HFFc6 (cell line): Measurements from ENCODE around the gene ODF2. TPM values are rescaled to one million over a fixed set of nuclear protein-coding genes. Genes with fewer than 3 reads are reported as not detected.
"Not testable (repeated sequence)": the region's sequence is repeated elsewhere in the genome, so short reads cannot be mapped to it uniquely, and the experiment has no call there.

Experiments
- DNase-seq: peaks from one replicate; pipeline ENCODE4 v3.0.0-alpha.2; 2018
- H3K27ac Mint-ChIP-seq: 2 replicates; pipeline ENCODE4 v1.8.0; 2020; ENCODE audit warnings: mild to moderate bottlenecking, mixed read lengths
- H3K27me3 Mint-ChIP-seq: 2 replicates; pipeline ENCODE4 v1.8.0; 2021; ENCODE audit warnings: mild to moderate bottlenecking, moderate library complexity, mixed read lengths; ENCODE audit not compliant: insufficient read depth
- H3K36me3 Mint-ChIP-seq: 2 replicates; pipeline ENCODE4 v1.8.0; 2021; ENCODE audit warnings: low read depth, mixed read lengths
- H3K4me1 Mint-ChIP-seq: 2 replicates; pipeline ENCODE4 v1.8.0; 2020; ENCODE audit warnings: low read depth, mixed read lengths
- H3K4me3 Mint-ChIP-seq: 2 replicates; pipeline ENCODE4 v1.8.0; 2020; ENCODE audit warnings: mild to moderate bottlenecking, moderate library complexity, mixed read lengths
- H3K9me3 Mint-ChIP-seq: 2 replicates; pipeline ENCODE4 v1.8.0; 2020; ENCODE audit warnings: mild to moderate bottlenecking, mixed read lengths
- total RNA-seq, 6 experiments: library from RNA; stranded (reverse); fragmentation: NEBNext Ultra II Directional; extraction: Animal tissue kit (Norgen Biotek cat#: 25700); gene quantifications; 2 replicates in 1 of 6; 3 replicates in 5 of 6; pipeline ENCODE4 v1.2.3, GENCODE V29; 2021
- TF ChIP-seq, protein P1 (sequence below): fragments of 200-600 bp; sonication (generic); IDR thresholded peaks from 2 replicates; pipeline ENCODE4 v1.5.0; 2021; ENCODE audit warnings: antibody characterized with exemption, mild to moderate bottlenecking

ODF2 gene
- total RNA-seq, 6 experiments from 2014 or later = 29.5 to 40.8 (median 36.9) TPM

DNA sequence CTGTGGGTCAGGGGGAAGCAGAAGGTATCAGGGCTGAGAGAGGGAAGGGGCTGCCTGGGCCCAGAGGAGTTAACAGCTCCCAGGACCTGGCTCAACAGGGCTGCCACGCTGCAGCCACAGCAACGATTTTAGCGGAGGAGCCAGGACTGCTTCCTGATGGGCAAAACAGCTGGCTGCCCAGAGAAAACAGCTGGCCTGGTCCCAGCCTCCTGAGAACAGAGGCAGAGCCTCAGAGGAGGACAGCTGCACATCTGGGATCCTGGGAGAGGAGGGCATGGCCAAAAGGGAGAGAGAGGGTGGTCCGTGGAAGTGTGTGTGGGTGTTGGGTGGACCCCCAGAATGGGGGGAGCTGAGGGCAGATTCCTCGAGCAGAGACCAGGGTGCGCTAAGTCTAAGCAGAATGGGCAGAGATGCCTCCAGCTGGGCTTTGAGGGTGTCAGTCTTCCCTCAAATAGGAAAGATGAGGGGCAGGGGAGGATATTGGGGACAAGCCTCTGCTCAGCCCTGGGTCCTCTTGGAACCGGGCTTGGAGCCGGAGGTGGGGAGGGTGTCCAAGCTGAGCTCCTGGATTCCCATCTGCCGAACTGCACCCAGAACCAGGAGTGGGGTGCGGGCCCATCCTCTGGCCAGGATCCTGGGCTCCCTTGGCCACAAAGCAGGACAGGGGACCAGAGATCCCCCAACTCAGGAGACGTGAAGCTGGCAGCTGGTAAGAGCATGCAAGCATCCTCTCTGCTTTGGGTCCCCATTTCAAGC lies 44.3 kb upstream of the ODF2 start:
- H3K36me3 Mint-ChIP-seq = no peaks in the 10 kb centered on the region
- H3K27ac Mint-ChIP-seq = no peak overlapping the region
- no peak overlapping the region for H3K4me3 Mint-ChIP-seq
- peaks cover 7% of the 10 kb centered on the region for H3K4me1 Mint-ChIP-seq
- no peak for DNase-seq
- TF ChIP-seq, protein P1, sequence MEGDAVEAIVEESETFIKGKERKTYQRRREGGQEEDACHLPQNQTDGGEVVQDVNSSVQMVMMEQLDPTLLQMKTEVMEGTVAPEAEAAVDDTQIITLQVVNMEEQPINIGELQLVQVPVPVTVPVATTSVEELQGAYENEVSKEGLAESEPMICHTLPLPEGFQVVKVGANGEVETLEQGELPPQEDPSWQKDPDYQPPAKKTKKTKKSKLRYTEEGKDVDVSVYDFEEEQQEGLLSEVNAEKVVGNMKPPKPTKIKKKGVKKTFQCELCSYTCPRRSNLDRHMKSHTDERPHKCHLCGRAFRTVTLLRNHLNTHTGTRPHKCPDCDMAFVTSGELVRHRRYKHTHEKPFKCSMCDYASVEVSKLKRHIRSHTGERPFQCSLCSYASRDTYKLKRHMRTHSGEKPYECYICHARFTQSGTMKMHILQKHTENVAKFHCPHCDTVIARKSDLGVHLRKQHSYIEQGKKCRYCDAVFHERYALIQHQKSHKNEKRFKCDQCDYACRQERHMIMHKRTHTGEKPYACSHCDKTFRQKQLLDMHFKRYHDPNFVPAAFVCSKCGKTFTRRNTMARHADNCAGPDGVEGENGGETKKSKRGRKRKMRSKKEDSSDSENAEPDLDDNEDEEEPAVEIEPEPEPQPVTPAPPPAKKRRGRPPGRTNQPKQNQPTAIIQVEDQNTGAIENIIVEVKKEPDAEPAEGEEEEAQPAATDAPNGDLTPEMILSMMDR = no peak
- peaks cover 22% of the 10 kb centered on the region for H3K27me3 Mint-ChIP-seq
- no peaks in the 10 kb centered on the region for H3K9me3 Mint-ChIP-seq

DNA sequence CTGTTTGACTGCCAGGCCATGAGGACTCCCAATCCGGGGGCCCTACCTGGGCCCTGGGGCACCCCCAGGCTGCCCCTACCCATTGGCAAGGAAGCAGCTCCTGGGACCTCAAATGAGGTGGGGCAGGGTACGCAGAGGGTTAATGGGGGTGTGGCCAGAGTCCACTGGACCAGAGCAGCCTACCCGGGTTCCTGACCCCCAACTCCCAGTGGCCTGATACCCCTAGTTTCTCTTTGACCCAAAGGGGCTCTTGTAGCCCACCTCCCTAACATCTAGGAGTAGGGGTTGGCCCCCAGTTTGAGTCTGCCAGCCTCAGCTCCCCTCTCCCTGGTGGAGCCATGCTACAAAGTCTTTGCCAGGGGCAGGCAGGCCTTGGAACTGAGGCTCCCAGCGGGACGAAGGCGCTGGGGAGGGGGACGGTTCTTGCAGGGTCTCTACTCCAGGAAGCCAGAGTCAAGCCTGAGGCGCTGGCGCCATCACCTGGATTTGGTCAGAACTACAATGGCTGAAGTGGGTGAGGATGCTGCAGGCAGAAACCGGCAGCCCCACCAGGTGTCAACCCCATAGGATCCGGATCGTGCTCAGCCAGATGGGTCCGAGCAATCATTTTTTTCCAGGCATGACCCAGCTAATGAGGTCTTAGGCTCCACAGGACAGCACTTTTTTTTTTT lies 43.6 kb upstream of the ODF2 start:
- H3K4me1 Mint-ChIP-seq = peaks cover under 1% of the 10 kb centered on the region; the same call in 1 of the 2 replicates
- H3K4me3 Mint-ChIP-seq = no peak overlapping the region
- H3K27ac Mint-ChIP-seq = no peak overlapping the region
- TF ChIP-seq, protein P1 = peak; percentile 78
- peaks cover 26% of the 10 kb centered on the region for H3K27me3 Mint-ChIP-seq
- no peaks in the 10 kb centered on the region for H3K36me3 Mint-ChIP-seq
- no peaks in the 10 kb centered on the region for H3K9me3 Mint-ChIP-seq
- DNase-seq = peak; percentile 28

DNA sequence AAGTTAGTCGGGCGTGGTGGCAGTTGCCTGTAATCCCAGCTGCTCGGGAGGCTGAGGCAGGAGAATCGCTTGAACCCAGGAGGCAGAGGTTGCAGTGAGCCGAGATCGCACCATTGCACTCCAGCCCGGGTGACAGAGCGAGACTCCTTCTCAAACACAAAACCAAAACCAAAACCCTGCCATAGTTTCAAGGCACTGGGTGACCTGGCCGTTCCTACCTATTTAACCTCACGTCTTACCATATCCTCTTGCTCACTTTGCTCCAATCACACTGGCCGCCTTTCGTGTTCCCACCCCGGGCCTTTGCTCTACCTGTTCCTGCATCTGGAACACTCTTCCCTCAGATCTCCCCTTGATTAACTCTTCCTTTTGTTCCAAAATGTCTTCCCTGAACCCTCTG lies 42.1 kb upstream of the ODF2 start:
- not testable (repeated sequence) for H3K36me3 Mint-ChIP-seq, H3K9me3 Mint-ChIP-seq, H3K4me3 Mint-ChIP-seq, H3K4me1 Mint-ChIP-seq, H3K27ac Mint-ChIP-seq, DNase-seq
- peaks cover 32% of the 10 kb centered on the region for H3K27me3 Mint-ChIP-seq

DNA sequence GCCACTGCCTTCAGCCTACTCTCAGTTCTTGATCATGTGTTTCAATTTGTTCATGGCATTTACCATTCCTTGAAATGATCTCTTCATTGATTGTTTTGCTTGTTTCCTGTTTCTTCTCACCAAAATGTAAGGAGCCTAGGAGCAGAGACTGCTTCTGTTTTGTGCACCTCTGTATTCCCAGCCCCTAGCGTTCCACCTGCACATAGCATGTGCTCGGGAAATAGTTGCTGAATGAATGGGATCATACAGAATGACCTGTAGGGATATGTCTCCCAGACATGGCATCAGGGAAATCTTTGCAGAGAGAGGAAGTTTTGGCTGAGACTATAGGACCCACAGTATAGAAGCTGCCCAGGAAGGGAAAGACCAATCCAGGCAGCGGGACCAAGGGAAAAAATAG lies 41.3 kb upstream of the ODF2 start:
- Mint-ChIP-seq H3K4me3 (no peak overlapping the region), H3K36me3 (no peaks in the 10 kb centered on the region), H3K27ac (no peak overlapping the region), H3K4me1 (peaks cover 7% of the 10 kb centered on the region), H3K27me3 (peaks cover 32% of the 10 kb centered on the region), H3K9me3 (no peaks in the 10 kb centered on the region)
- no peak for DNase-seq
- TF ChIP-seq, protein P1 = peak; percentile 32; the same call in 1 of the 2 replicates

DNA sequence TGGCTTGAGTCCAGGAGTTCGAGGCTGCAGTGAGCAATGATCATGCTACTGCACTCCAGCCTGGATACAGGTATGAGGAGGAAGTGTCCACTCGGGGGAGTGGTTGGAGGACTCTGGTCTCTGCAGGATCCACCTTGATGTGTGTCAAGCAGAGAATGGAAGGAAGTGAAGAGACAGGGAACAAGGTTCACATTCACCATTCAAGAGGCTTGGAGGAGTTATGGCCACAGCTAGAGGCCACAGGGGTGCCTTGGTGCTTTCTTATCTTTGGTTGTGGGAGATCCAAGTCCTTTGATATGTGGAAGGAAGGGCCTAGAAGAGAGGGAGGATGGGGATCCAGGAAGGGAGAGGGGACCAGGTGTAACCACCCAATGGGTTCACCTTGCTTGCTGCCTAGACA lies 40.5 kb upstream of the ODF2 start:
- Mint-ChIP-seq H3K27ac (no peak overlapping the region), H3K4me1 (peaks cover 13% of the 10 kb centered on the region), H3K36me3 (no peaks in the 10 kb centered on the region), H3K27me3 (peaks cover 32% of the 10 kb centered on the region), H3K4me3 (no peak overlapping the region), H3K9me3 (no peaks in the 10 kb centered on the region)
- DNase-seq = no peak
- TF ChIP-seq, protein P1 = no peak

DNA sequence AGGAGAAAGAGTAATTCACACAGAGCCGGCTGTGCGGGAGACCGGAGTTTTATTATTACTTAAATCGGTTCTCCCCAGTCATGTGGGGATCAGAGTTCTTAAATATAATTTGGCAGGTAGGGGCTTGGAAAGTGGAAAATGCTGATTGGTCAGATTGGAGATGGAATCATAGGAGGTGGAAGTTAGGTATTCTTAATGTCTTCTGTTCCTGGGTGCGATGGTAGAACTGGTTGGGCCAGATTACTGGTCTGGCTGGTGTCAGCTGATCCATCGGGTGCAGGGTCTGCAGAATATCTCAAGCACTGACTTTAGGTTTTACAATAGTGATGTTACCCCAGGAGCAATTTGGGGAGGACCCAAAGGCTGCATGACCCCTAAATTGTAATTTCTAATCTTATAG lies 39.8 kb upstream of the ODF2 start:
- Mint-ChIP-seq H3K9me3 (no peaks in the 10 kb centered on the region), H3K4me1 (peaks cover 13% of the 10 kb centered on the region), H3K27me3 (peaks cover 32% of the 10 kb centered on the region), H3K27ac (no peak overlapping the region), H3K36me3 (no peaks in the 10 kb centered on the region), H3K4me3 (no peak overlapping the region)
- TF ChIP-seq, protein P1 = no peak
- DNase-seq = no peak
